ENCODE measurements around the gene PIK3C2A. TPM values are rescaled to one million over a fixed set of nuclear protein-coding genes. Genes with fewer than 3 reads are reported as not detected.

PIK3C2A gene
- total and polyA plus RNA-seq, 2 of the 8 experiments (the other 6 are each of a cell fraction or from before 2014, with no cell fraction given), result 20.1 to 127 TPM

GRCh38 chr11:17161515-17161914 is 46.3 kb downstream of the PIK3C2A start (continued):
- no peak for TF ChIP-seq EZH2 (IDR thresholded peaks at IDR 0.05; ENCODE audit: low read depth, low read length, severe bottlenecking)
- no peak for TF ChIP-seq RXRA (IDR thresholded peaks at IDR 0.05; ENCODE audit: insufficient read depth, low read depth, low read length)
- no peak for TF ChIP-seq E2F6 (IDR thresholded peaks at IDR 0.05)
- TF ChIP-seq SIX5 (IDR thresholded peaks at IDR 0.05; ENCODE audit: low read depth, low read length), result no peak
- no peak for TF ChIP-seq CREB1 (IDR thresholded peaks at IDR 0.05)
- TF ChIP-seq TBP (IDR thresholded peaks at IDR 0.05; ENCODE audit: low read depth, low read length), result no peak
- no peak for TF ChIP-seq TAF7 (optimal IDR thresholded peaks at IDR 0.05; ENCODE audit: borderline replicate concordance, low read depth, low read length)
- TF ChIP-seq ATF2 (IDR thresholded peaks at IDR 0.05; ENCODE audit: low read length), result no peak

Measured in H1 (cell line).